Endothelial cell of umbilical vein (primary cell): ENCODE data around the gene KLK1. TPM values are rescaled to one million over a fixed set of nuclear protein-coding genes. Genes with fewer than 3 reads are reported as not detected.
"Not testable (repeated sequence)": the region's sequence is repeated elsewhere in the genome, so short reads cannot be mapped to it uniquely, and the experiment has no call there.

Experiments used
- BruUV-seq: library from RNA; stranded (reverse); fragments of 400-500 nt; replicated peaks from 2 replicates; lab custom pipeline; 2021; lab: Mats Ljungman, UMichigan
- CTCF ChIA-PET: fragments of 300-600, 350-600 bp; sonication (Branson Sonifier 250); formaldehyde crosslinking; loops from one replicate; lab custom pipeline; 2021; ENCODE audit warnings: antibody characterized with exemption, inconsistent platforms; lab: Charles Lee
- POLR2A ChIA-PET: fragments of 300-600, 350-600 bp; sonication (Branson Sonifier 250); formaldehyde crosslinking; loops from one replicate; lab custom pipeline; 2021; ENCODE audit warnings: antibody characterized with exemption, inconsistent platforms; lab: Charles Lee
- DNase-seq: peaks from one replicate; pipeline ENCODE4 v3.0.0-alpha.2; 2011; ENCODE audit warnings: low read depth, low spot score
- FAIRE-seq: peaks from 2 replicates; lab custom pipeline; 2011; peaks lifted over from hg19 to GRCh38; lab: Jason Lieb, UNC
- H2AFZ ChIP-seq: 2 replicates; pipeline ENCODE4 v1.6.0; 2012; ENCODE audit warnings: low read depth, low read length, control low read depth, inconsistent platforms
- H3K27ac ChIP-seq: 2 replicates; pipeline ENCODE4 v1.5.1; 2011; ENCODE audit warnings: low read depth, mild to moderate bottlenecking, control low read depth, low read length, moderate library complexity; ENCODE audit not compliant: insufficient read depth
- H3K27me3 ChIP-seq, 2 experiments: 2 replicates each; pipeline versions ENCODE4 v1.6.0 to v1.6.1; 2011; ENCODE audit warnings: low read length in 2 of 2, mixed read lengths in 1 of 2; ENCODE audit not compliant: control insufficient read depth in 2 of 2, insufficient read depth in 2 of 2
- H3K36me3 ChIP-seq, 2 experiments: 2 replicates in 1 of 2; 3 replicates in 1 of 2; pipeline ENCODE4 v1.5.1; 2011; ENCODE audit warnings: low read length in 2 of 2, mild to moderate bottlenecking in 1 of 2, moderate library complexity in 1 of 2; ENCODE audit not compliant: control insufficient read depth in 2 of 2, insufficient read depth in 2 of 2; ENCODE audit errors: extremely low read depth in 1 of 2
- H3K4me1 ChIP-seq: 3 replicates; pipeline ENCODE4 v1.5.1; 2011; ENCODE audit warnings: mild to moderate bottlenecking, low read length; ENCODE audit not compliant: control insufficient read depth, insufficient read depth; ENCODE audit errors: extremely low read depth
- H3K4me2 ChIP-seq: 2 replicates; pipeline ENCODE4 v1.6.1; 2011; ENCODE audit warnings: low read length, control low read depth, mixed read lengths; ENCODE audit not compliant: insufficient read depth
- H3K4me3 ChIP-seq, 3 experiments: fragments of 200-600 bp in 1 of 3; sonication (generic), shearing (Covaris generic) in 1 of 3; replicated peaks in 1 of 3; 2 replicates each; pipeline ENCODE4 v1.5.1; 2011 to 2016; ENCODE audit warnings: control low read depth in 3 of 3, low read length in 3 of 3, mild to moderate bottlenecking in 2 of 3, inconsistent platforms in 1 of 3, low read depth in 1 of 3, moderate library complexity in 1 of 3; ENCODE audit not compliant: insufficient read depth in 1 of 3
- H3K79me2 ChIP-seq: 2 replicates; pipeline ENCODE4 v1.6.0; 2012; ENCODE audit warnings: low read length, inconsistent platforms; ENCODE audit not compliant: control insufficient read depth, insufficient read depth
- H3K9ac ChIP-seq: replicated peaks from 2 replicates; pipeline ENCODE3; 2011; ENCODE audit warnings: low read length, control low read depth; ENCODE audit not compliant: insufficient read depth; ENCODE audit errors: extremely low read depth
- H3K9me1 ChIP-seq: replicated peaks from 3 replicates; pipeline ENCODE4 v1.6.0; 2011; ENCODE audit warnings: mild to moderate bottlenecking, low read length; ENCODE audit not compliant: control insufficient read depth, insufficient read depth; ENCODE audit errors: extremely low read depth
- H3K9me3 ChIP-seq: replicated peaks from 2 replicates; pipeline ENCODE4 v1.5.1; 2012; ENCODE audit warnings: low read length, inconsistent platforms; ENCODE audit not compliant: control insufficient read depth, insufficient read depth
- H4K20me1 ChIP-seq: replicated peaks from 2 replicates; pipeline ENCODE3; 2011; ENCODE audit warnings: mild to moderate bottlenecking, low read length; ENCODE audit not compliant: control insufficient read depth, insufficient read depth; ENCODE audit errors: extremely low read depth
- EZH2 ChIP-seq: IDR thresholded peaks from 2 replicates; pipeline ENCODE4 v1.6.1; 2012; ENCODE audit warnings: borderline replicate concordance, low read depth, mild to moderate bottlenecking, moderate library complexity, low read length, inconsistent platforms; ENCODE audit not compliant: severe bottlenecking
- FOS ChIP-seq: IDR thresholded peaks from 2 replicates; pipeline ENCODE4 v1.6.1; 2011; ENCODE audit warnings: mild to moderate bottlenecking, low read length, moderate library complexity, borderline replicate concordance; ENCODE audit not compliant: insufficient read depth
- JUN ChIP-seq: IDR thresholded peaks from 2 replicates; pipeline ENCODE4 v1.6.1; 2011; ENCODE audit warnings: borderline replicate concordance, low read depth; ENCODE audit not compliant: insufficient read length, insufficient read depth
- POLR2A ChIP-seq: IDR thresholded peaks from 2 replicates; pipeline ENCODE4 v1.6.1; 2012; ENCODE audit warnings: low read depth, mild to moderate bottlenecking, control low read depth, low read length
- POLR2AphosphoS5 ChIP-seq: IDR thresholded peaks from 2 replicates; pipeline ENCODE4 v1.6.1; 2012; ENCODE audit warnings: low read depth, mild to moderate bottlenecking, control low read depth, low read length, moderate library complexity; ENCODE audit not compliant: insufficient read depth
- dilution Hi-C: fragments of 300-500 bp; cut with MboI; formaldehyde crosslinking; loops from one replicate; pipeline ENCODE4 v1.15.0; 2019; ENCODE audit warnings: low sequenced_read_pairs; ENCODE audit not compliant: extremely low pct_ligation_motif_present
- intact Hi-C: fragments of 100-400 bp; cut with micrococcal nuclease; formaldehyde crosslinking; loops from one replicate; pipeline ENCODE4 v1.10.0; 2022
- polyA plus RNA-seq, 4 experiments: library from polyadenylated mRNA; depleted of rRNA in 3 of 4; stranded (reverse) in 3 of 4; unstranded in 1 of 4; fragments of >200 nt; gene quantifications; 2 replicates each; pipeline versions ENCODE4 v1.2.1 to v1.2.3, GENCODE V29; 2011 to 2012; ENCODE audit warnings: missing spikeins in 1 of 4
- total RNA-seq: library from RNA; stranded (reverse); gene quantifications from 2 replicates; pipeline ENCODE4 v1.2.3, GENCODE V29; 2021

KLK1 gene
- total and polyA plus RNA-seq, 2 donors (not counting 3 experiments of a cell fraction or from before 2014, with no cell fraction given) = 0.08 TPM; not detected in 1

GRCh38 chr19:50784710-50785109, 38.9 kb downstream of the KLK1 start:
- H3K27ac ChIP-seq = no peak overlapping the region
- no peaks in the 10 kb centered on the region for H3K36me3 ChIP-seq
- H3K4me2 ChIP-seq = no peak overlapping the region
- H2AFZ ChIP-seq = no peak overlapping the region
- no TSS peak for BruUV-seq
- POLR2A ChIA-PET = no interaction called here
- H3K9me3 ChIP-seq = no peaks in the 10 kb centered on the region
- H4K20me1 ChIP-seq = no peaks in the 10 kb centered on the region
- dilution Hi-C loops = no loop called here
- DNase-seq (no peak), FAIRE-seq (no peak)
- CTCF ChIA-PET = interaction anchor here (1.0 to 7.3 kb wide), 9 partner anchors 14 to 247 kb away, joined by 3 to 116 read pairs (median 15); no protein-coding TSS in a partner anchor
- TF ChIP-seq FOS = no peak
- TF ChIP-seq POLR2A = no peak
- TF ChIP-seq POLR2AphosphoS5 = no peak
- no peak for TF ChIP-seq JUN
- TF ChIP-seq EZH2 = no peak
- intact Hi-C loops = no loop called here
- H3K27me3 ChIP-seq = peaks cover 6 to 7% of the 10 kb centered on the region in 2 experiments
- no peak overlapping the region for H3K9ac ChIP-seq
- no peaks in the 10 kb centered on the region for H3K9me1 ChIP-seq
- no peaks in the 10 kb centered on the region for H3K4me1 ChIP-seq
- no peaks in the 10 kb centered on the region for H3K79me2 ChIP-seq
- no peak overlapping the region for H3K4me3 ChIP-seq

GRCh38 chr19:50783848-50784152, 39.8 kb downstream of the KLK1 start:
- H3K9ac ChIP-seq, H3K9me1 ChIP-seq, H3K4me2 ChIP-seq, H4K20me1 ChIP-seq, POLR2A ChIA-PET, dilution Hi-C loops, H3K27ac ChIP-seq, DNase-seq, H3K9me3 ChIP-seq, BruUV-seq, H3K79me2 ChIP-seq, H3K4me3 ChIP-seq, H2AFZ ChIP-seq, H3K4me1 ChIP-seq, H3K36me3 ChIP-seq, FAIRE-seq: not testable (repeated sequence)
- intact Hi-C loops = loop anchor here (1.0 to 2.0 kb wide), 6 partner anchors 59 to 426 kb away; no protein-coding TSS in a partner anchor
- H3K27me3 ChIP-seq = peaks cover 11 to 13% of the 10 kb centered on the region in 2 experiments
- CTCF ChIA-PET = interaction anchor here (0.7 to 7.3 kb wide), 36 partner anchors 9 to 531 kb away, joined by 3 to 116 read pairs (median 4); partner anchors contain the start of genes CLEC11A and JOSD2
